LNCaP clone FGC (cell line): ENCODE measurements around the gene TNS1.

Experiments
- DNase-seq: peaks from one replicate; pipeline ENCODE4 v3.0.0-alpha.2; 2011; ENCODE audit warnings: low read depth
- H3K4me3 ChIP-seq: 2 replicates; pipeline ENCODE4 v1.5.1; 2011; ENCODE audit warnings: mild to moderate bottlenecking, low read depth, low read length, control low read depth
- TF ChIP-seq, protein P1 (sequence below): IDR thresholded peaks from 2 replicates; pipeline ENCODE4 v1.5.1; 2012; ENCODE audit warnings: mild to moderate bottlenecking; ENCODE audit not compliant: control insufficient read depth, insufficient read depth; ENCODE audit errors: extremely low read depth

Gene TNS1

GRCh38 chr2:218033590-218034496 lies 31.0 kb upstream of the TNS1 start:
- no peak for DNase-seq
- TF ChIP-seq, protein P1, sequence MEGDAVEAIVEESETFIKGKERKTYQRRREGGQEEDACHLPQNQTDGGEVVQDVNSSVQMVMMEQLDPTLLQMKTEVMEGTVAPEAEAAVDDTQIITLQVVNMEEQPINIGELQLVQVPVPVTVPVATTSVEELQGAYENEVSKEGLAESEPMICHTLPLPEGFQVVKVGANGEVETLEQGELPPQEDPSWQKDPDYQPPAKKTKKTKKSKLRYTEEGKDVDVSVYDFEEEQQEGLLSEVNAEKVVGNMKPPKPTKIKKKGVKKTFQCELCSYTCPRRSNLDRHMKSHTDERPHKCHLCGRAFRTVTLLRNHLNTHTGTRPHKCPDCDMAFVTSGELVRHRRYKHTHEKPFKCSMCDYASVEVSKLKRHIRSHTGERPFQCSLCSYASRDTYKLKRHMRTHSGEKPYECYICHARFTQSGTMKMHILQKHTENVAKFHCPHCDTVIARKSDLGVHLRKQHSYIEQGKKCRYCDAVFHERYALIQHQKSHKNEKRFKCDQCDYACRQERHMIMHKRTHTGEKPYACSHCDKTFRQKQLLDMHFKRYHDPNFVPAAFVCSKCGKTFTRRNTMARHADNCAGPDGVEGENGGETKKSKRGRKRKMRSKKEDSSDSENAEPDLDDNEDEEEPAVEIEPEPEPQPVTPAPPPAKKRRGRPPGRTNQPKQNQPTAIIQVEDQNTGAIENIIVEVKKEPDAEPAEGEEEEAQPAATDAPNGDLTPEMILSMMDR: no peak
- no peak overlapping the region for H3K4me3 ChIP-seq

- H3K4me3 ChIP-seq: no peak overlapping the region
- TF ChIP-seq, protein P1: no peak
- DNase-seq: no peak
Measured at GRCh38 chr2:218033208-218033589, 30.4 kb upstream of the TNS1 start.

- no peak for DNase-seq
- H3K4me3 ChIP-seq: no peak overlapping the region
- TF ChIP-seq, protein P1: no peak
Measured at GRCh38 chr2:218032336-218033171, 29.8 kb upstream of the TNS1 start.

DNA sequence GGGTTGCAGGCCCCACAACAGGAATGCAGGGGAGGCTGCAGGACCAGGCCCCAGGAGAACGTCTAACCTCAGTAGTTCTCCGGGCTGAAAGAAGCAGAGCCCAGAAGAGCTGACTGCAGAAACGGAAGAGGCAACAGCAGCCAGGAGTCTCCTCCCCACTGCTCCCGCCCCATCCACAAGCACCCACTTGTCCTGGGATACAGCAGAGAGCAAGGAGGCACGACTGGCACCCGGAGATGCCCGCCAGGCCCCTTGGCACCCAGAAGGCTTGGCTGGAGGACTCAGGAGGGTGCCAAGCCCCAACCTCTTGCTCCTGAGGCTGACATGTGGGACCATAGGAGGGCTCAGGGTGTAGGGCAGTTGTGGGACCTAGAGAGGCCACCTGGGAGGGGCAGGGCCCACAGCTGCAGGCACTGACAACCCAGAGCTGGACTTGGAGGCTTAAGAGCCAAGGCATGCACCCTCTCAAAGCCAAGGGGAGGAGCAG lies 29.0 kb upstream of the TNS1 start:
- DNase-seq: no peak
- H3K4me3 ChIP-seq: no peak overlapping the region
- TF ChIP-seq, protein P1: no peak

GRCh38 chr2:218031261-218031660 lies 28.5 kb upstream of the TNS1 start:
- TF ChIP-seq, protein P1: no peak
- DNase-seq: no peak
- H3K4me3 ChIP-seq: no peak overlapping the region

DNA sequence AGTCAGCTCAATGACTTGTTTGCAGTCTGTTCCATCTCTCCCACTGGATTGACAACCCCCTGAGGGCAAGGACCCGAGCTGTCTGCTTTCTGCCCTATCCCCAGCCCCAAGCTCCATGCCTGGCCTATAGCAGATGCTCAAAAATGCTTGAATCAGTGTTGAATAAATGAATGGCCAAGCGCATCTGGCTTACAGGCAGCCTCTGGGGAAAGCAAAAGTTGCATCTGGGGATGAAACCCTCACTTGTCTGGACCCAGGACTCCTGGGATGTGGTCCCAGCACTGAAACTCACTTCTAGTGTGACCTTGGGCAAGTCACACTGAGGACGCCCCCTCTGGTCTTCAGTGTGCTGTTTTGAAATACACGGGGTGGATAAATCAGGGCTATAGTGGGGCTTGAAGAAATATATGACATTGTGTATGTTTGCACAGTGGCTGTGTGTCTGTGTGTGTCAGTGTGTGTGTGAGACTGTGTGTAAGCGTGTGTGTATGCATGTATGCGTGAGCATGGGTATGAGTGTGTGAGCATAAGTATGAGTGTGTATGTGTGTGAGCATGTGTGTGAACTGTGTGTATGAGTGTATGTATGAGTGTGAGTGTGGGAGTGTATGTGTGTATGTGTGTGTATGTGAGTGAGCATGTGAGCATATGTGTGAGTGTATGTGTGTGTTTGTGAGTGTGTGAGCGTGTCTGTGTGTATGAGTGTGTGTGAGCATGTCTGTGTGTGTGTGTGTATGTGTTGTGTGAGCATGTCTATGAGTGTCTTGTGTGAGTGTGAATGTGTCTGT lies 27.8 kb upstream of the TNS1 start:
- H3K4me3 ChIP-seq: no peak overlapping the region
- DNase-seq: no peak
- TF ChIP-seq, protein P1: no peak
